Measurements from ENCODE around the gene WDSUB1.

Gene WDSUB1

GRCh38 chr2:159270744-159271379, 15.6 kb downstream of the WDSUB1 start:
- in situ Hi-C loops (cut with HindIII; ENCODE audit: low sequenced_read_pairs) = no loop called here
- no peak overlapping the region for H3K4me3 ChIP-seq (ENCODE audit: low read depth, low read length)
- no peak for DNase-seq (ENCODE audit: low read depth, low spot score)
- TF ChIP-seq, protein P1, sequence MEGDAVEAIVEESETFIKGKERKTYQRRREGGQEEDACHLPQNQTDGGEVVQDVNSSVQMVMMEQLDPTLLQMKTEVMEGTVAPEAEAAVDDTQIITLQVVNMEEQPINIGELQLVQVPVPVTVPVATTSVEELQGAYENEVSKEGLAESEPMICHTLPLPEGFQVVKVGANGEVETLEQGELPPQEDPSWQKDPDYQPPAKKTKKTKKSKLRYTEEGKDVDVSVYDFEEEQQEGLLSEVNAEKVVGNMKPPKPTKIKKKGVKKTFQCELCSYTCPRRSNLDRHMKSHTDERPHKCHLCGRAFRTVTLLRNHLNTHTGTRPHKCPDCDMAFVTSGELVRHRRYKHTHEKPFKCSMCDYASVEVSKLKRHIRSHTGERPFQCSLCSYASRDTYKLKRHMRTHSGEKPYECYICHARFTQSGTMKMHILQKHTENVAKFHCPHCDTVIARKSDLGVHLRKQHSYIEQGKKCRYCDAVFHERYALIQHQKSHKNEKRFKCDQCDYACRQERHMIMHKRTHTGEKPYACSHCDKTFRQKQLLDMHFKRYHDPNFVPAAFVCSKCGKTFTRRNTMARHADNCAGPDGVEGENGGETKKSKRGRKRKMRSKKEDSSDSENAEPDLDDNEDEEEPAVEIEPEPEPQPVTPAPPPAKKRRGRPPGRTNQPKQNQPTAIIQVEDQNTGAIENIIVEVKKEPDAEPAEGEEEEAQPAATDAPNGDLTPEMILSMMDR (IDR thresholded peaks at IDR 0.05; ENCODE audit: low read depth, low read length) = no peak

GRCh38 chr2:159267921-159268320, 18.6 kb downstream of the WDSUB1 start:
- TF ChIP-seq, protein P1 (IDR thresholded peaks at IDR 0.05; ENCODE audit: low read depth, low read length) = no peak
- in situ Hi-C loops (cut with HindIII; ENCODE audit: low sequenced_read_pairs) = no loop called here
- peak; percentile 12 for DNase-seq (ENCODE audit: low read depth, low spot score)
- H3K4me3 ChIP-seq (ENCODE audit: low read depth, low read length) = no peak overlapping the region

DNA sequence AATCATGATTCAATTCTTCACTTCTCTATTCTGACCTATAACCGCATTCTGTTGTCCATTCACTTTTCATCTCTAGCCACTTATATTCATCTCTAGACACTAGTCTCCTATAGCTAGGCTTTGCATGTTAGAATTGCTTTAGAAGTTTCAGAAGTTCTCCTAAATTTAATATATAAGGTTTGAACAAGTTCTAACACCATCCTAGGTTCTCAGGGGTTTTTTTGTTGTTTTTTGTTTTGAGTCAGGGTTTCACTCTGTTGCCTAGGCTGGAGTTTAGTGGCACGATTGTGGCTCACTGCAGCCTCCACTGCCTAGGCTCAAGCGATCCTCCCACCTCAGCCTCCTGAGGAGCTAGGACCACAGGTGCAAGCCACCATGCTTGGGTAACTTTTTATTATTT, 19.9 kb downstream of the WDSUB1 start:
- no peak overlapping the region for H3K4me3 ChIP-seq (ENCODE audit: low read depth, low read length)
- no peak for DNase-seq (ENCODE audit: low read depth, low spot score)
- in situ Hi-C loops (cut with HindIII; ENCODE audit: low sequenced_read_pairs) = no loop called here
- TF ChIP-seq, protein P1 (IDR thresholded peaks at IDR 0.05; ENCODE audit: low read depth, low read length) = no peak

DNA sequence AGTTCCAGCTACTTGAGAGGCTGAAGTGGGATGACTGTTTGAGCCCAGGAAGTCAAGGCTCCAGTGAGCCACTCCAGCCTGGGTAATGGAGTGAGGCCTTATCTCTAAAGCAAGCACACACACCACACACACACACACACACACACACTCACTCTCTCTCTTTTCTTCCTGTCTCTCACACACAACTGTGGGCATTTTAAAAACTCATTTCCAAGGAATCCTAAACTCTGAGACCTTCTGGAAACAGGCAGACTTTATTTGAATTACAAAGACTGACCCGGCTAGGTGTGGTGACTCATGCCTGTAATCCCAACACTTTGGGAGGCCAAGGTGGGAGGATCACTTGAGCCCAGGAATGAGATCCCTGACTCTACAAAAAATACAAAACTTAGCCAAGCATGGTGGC, 21.3 kb downstream of the WDSUB1 start:
- peak; percentile 49 for DNase-seq (ENCODE audit: low read depth, low spot score)
- in situ Hi-C loops (cut with HindIII; ENCODE audit: low sequenced_read_pairs) = no loop called here
- TF ChIP-seq, protein P1 (IDR thresholded peaks at IDR 0.05; ENCODE audit: low read depth, low read length) = no peak
- no peak overlapping the region for H3K4me3 ChIP-seq (ENCODE audit: low read depth, low read length)

DNA sequence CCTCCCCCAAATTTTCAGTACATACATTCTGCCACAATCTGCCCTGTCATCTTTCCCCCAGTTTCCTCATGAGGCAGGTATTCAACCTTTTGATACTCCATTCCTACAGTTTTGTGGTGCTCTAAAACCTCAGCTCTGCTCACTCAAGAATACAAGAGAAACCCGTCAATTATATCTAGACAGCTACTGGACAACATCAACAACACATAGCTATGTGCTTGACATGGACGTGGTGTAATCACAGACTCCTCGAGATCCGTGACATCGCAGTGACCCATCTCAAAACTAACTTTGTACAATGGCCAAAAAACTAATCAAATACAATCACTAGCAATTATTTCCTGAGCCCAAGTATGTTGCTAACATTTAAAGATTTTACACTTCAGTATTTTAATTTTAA, 23.6 kb downstream of the WDSUB1 start:
- DNase-seq (ENCODE audit: low read depth, low spot score) = no peak
- no peak overlapping the region for H3K4me3 ChIP-seq (ENCODE audit: low read depth, low read length)
- in situ Hi-C loops (cut with HindIII; ENCODE audit: low sequenced_read_pairs) = no loop called here
- TF ChIP-seq, protein P1 (IDR thresholded peaks at IDR 0.05; ENCODE audit: low read depth, low read length) = no peak

- in situ Hi-C loops (cut with HindIII; ENCODE audit: low sequenced_read_pairs) = no loop called here
- TF ChIP-seq, protein P1 (IDR thresholded peaks at IDR 0.05; ENCODE audit: low read depth, low read length) = no peak
- peak; percentile 62 for DNase-seq (ENCODE audit: low read depth, low spot score)
- no peak overlapping the region for H3K4me3 ChIP-seq (ENCODE audit: low read depth, low read length)
Observed at GRCh38 chr2:159262226-159262625, 24.3 kb downstream of the WDSUB1 start.
